Embryonic facial prominence (tissue), 1 donor: ENCODE results near the gene PALLD.
"Not testable (repeated sequence)": the region's sequence is repeated elsewhere in the genome, so short reads cannot be mapped to it uniquely, and the experiment has no call there.

Experiments used
- DNase-seq: peaks from one replicate; pipeline ENCODE4 v3.0.0-alpha.2; 2016; ENCODE audit errors: extremely low spot score

Gene PALLD

DNA sequence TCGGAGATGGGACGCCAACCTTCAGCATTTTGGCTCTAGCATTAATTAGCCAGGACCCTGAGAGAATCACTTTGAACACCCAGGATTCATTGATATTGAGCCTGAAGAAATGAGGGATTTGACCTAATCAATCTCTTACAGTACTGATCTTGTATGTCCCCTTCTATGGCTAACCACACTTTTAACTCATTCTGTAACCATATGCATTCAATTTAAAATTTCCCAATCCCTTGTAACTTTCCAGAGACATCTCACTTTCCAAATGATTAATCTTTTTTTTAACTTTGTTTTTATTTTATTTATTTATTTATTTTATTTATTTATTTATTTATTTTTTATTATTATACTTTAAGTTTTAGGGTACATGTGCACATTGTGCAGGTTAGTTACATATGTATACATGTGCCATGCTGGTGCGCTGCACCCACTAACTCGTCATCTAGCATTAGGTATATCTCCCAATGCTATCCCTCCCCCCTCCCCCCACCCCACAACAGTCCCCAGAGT is 205.8 kb downstream of the PALLD start:
- DNase-seq, result not testable (repeated sequence)

DNA sequence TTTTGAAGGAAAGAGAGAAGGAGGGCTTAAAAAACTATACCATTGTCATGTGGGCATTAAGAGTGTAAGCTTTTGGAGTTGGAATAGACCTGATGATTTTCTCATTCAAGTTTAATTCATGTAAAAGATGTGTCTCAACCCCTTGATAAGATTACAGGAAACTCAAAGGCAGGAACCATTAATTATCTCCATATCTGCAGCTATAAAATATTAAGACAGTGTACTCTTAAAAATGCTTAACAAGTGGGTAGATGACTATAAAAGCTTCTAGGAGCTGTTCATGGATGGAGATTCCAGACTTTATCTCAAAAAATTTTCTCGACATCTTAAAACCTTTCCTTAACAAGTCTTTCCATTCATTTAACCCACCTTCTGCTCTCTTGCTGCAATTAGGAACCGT is 208.3 kb downstream of the PALLD start:
- no peak for DNase-seq

DNA sequence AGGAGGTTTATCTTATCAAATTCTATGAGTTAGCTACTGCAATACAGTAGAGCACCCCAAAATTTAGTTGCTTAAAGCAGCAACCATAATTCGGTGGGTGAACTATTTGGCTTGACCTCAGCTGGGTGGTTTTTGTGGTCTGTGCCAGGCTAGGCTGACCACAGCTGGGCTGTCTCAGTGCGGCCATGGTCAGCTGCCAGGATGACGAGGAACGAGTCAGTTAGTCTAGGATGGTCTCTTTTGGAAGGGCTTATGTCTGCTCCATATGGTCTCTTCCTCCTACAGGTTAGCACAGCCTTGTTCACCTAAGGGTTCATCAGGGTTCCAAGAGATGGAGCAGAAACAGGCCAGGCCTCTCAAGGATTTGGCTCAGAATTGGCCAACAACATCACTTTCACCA is 210.4 kb downstream of the PALLD start:
- no peak for DNase-seq

DNA sequence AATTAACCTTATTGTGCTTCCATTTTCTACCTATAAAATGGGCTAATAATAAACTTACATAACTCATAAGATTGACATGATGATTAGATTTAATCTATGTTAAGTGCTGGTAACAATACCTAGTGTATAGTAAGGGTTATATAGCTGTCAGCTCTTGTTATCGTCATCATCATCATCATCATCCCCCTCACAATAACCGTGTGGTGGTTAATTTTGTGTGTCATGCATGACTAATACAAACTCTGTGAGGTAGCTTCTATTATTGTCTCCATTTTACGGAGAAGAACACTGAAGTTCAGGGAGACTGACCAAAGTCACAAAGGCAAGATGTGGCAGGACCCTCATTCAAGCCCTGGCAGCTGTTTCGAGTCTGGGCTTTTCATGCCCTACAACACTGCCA is 211.3 kb downstream of the PALLD start:
- no peak for DNase-seq

DNA sequence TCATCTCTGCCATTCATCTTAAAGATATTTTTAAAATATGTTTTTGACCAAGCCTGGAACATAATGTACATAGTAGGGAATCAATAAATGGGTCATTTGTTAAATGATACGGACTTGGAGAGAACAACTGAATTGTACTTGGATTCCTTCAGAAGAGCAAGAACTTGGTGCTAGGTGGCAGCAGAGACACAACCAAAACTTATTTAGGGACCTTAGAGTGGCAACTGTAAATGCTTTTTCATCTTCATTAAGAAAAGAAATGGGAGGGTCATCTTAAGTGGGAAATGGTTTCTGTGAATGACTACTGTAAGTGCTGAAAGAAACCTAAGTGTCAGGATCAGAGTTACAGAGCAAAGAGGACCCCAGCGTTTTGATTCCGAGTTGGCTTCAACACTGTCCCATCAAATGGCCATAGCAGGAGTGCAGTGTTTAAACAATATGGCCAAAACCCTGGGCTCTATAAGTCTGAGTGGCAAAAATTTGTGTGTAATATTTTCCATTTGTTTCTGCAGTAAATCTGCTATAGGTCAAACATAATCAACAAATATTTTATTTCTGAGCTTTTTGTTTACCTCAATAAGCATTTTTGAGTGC is 213.6 kb downstream of the PALLD start:
- peak; percentile 43 for DNase-seq

DNA sequence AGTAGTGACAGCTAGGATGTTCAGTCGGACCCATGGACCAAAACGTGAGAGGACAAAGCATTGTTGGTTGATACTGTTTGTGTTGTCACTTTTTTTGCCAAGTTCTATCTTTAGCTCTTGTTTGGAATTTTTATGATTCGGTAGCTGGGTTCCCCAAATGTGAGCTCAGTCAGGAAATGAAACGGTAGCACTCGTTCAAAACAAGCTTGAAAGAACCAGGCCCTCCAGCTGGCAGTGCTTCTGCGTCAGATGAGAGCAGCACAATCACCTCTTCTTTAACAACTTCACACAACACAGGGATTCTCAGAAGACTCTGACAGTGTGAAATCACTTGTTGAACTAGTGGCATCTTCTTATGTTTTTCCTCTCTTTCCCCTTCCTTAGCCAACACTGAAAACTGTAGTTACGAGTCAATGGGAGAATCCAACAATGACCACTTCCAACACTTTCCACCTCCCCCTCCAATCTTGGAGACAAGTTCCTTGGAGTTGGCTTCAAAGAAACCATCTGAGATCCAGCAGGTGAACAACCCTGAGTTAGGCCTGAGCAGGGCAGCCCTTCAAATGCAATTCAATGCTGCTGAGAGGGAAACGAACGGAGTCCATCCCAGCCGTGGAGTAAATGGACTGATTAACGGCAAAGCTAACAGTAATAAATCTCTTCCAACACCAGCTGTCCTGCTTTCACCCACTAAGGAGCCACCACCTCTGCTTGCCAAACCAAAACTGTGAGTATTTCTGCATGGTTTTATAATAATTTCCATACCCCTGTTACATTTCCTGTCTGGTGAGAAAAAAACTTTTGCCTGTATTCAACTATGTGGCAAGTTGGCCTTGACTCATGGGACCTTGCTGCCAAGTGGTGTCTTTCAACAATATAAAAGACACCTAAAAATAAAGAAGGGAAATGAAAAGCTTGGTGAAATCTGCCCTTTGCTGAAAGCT is 214.6 kb downstream of the PALLD start:
- DNase-seq, result no peak

DNA sequence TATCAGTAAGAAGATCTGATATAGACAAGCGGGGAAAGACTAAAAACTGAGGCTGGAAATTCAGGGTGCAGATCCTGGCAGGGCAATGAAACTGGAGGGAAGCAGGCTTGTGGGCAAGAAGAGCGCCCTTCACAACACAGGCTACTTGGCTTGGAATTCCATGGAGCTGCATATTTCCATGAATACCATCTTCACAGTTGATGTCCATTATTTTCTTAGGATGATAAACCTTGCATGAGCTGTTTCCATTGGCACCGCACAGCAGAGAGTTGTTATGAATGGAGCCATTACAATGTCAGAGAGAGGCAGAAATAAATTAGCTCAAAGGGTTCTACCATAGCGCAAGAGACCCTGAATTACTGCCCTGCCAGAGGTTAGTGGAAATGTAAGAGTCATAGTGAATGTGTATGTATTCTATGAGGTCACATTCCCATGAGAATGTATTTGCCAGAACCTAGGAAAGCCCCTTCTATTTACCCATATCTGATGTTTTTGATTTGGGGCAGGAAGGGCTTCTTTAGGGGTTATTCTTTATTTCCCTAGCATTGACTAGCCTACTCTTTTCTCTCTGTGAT is 215.6 kb downstream of the PALLD start:
- no peak for DNase-seq

DNA sequence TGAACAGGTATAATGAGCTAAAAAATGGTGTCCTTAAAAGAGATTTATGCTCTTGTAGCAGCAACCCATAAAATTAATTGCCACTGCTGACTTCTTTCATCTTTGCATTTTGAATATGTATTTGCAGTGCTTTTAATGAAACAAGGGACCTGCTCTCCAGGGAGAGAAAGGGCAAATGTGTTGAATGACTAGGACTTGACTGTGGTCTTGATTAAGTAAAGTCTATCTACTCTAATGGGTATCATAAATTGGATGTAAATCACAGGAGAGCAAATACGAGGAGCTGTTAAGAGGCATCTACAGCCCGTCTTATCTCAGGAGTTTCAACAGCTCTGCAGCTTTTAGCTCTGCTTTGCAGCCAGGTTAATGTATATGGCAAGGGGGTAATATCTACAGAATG is 216.4 kb downstream of the PALLD start:
- DNase-seq, result no peak

DNA sequence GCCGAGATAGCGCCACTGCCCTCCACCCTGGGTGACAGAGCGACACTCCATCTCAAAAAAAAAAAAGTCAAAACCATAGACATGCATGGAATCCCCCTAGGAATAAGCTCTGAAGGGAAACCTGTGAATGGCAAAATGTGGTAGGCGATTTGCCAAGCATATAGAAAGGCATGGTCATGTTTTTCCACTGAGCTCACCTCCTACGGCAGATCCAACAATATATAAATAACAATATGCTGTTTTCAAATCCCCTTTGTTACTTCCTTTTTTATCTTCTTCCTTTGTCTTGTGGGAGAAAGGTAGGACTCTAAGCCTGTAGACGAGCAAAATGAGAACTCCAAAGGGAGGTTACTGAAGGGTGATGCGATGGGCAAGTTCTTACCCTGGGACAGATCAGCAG is 219.0 kb downstream of the PALLD start:
- no peak for DNase-seq

DNA sequence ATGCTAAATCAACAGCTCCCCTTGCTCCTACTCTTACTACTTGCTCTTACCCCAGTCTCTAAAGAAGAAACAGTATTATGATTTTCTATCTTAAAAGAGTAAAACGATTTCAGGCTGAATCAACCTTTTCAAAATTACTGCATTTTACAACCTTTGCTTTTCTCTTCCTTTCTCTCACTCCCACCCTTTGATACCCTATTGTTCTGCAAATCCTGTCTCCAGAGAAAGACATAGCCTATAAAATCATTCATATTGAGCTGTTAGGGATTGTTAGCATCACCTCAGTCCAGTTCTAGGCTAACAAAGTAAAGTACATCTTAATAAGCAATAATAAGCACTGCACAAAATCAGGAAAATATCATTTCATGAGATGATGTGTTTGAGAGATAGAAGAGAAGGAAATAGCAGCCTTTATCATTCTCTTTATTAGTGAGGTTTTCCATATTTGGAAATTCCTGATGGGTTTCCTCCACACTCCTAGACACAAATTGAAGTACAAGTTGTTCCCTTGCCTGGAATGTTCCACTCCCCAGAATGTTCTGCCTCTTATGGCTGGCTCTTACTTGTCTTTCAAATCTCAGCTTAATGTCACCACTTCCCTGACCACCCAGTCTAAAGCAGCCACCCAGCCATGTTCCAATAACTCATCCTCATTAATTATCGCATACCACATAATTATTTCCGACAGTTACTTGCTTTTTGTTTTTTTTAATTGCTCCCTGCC is 219.7 kb downstream of the PALLD start:
- DNase-seq, result no peak

DNA sequence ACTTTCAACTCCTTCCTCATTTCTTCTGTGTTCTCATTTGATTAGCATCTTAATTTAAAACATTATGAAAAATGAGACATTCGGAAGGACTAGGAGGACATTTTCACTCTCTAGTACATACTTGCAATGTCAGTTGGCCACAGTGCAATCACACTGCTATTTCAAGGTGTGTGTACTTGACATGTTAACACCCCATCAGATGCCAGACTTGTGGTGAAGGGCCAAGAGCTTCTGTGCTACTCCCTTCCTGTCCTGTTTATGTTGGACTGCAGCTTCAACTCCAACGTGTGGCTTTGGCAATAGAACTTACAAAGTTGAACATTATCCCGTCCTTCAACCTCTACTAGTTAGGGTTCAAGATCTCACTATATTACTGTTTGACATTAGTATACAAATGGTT is 221.0 kb downstream of the PALLD start:
- DNase-seq, result no peak

DNA sequence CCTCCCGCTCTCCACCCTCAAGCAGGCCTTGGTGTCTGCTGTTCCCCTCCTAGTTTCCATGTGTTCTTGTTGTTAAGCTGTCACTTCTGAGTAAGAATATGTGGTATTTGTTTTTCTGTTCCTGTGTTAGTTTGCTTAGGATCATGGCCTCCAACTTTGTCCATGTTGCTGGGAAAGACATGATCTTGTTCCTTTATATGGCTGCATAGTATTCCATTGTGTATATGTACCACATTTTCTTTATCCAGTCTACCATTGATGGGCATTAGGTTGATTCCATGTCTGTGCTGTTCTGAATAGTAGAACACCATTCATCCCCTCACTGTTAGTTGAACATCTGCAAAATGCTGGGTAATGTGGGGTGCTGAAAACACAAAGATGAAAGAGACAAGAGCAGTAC is 222.9 kb downstream of the PALLD start:
- no peak for DNase-seq

DNA sequence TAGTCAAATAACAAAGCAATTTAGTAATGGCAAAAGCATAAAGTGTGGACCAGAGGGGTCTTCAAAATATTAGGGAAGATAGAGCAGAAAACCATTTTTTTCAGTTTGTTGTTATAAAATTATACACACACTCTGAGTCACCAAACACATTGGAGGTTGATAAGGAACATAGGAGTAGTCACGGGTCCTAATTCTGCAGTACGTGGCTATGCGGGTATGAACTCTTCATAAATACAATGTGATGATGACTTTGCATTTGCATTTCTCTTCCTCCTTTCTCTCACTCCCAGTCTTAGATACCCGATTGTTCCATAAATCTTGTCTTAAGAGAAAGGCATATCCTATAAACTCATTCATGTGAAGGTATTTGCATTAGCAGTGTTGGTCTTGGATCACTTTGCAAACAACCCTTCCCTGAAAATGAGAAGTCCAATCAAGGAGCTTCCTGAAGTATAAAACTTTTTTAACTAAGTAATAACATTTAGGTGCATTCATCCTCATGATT is 223.6 kb downstream of the PALLD start:
- no peak for DNase-seq

DNA sequence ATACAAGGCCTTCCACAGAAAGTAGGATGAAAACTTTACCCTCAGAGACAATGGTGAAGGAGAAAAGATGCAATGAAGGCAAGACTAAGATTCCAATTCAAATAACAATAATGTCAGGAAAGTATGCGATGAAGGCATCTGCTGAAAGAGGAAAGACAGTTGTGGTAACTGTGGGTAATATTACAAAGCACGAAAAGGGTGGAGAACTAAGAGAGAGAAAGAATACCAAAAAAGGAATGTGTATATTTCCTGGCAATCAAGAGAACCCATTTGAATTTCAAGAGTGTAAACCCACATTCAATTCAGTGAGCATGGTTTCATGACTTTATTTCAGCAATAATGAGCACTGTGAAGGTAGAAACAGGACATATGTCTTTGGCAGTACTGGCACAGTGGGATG is 225.5 kb downstream of the PALLD start:
- DNase-seq, result no peak

DNA sequence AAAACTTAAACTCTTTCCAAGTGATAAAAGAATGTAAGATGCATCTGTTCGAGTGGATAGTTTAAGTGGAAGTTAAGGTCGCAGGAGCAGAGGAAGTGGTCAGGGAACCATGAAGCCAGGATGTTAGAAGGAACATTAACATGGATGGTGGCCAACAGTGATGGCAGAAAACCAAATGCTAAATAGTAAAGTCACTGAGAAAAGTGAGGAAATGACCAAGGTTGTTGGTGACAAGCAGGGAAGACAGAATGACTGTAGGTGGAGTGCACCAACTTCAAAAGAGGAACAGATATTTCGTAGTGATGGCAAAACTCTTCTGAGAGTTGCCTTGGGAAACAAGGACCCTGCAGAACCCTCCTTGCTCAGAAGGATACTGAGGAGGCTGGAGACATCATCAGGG is 226.2 kb downstream of the PALLD start:
- DNase-seq, result no peak

DNA sequence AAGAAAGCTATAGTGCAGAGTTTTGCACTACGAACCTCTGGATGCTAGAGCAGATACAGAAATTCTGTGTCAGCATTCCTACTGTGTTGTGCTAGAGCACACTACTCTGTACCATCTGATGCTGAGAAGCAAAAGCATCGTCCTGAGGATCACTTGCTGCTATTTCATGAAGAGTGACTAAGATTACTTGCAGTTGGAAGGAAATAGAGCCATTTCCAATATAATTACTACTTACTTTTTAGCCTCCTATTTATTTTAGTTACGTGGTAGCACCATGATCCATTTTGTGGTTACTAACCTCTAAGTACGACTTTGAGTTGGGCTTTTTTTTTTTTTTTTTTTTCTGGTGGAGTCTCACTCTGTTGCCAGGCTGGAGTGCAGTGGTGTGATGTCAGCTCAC is 226.7 kb downstream of the PALLD start:
- no peak for DNase-seq

DNA sequence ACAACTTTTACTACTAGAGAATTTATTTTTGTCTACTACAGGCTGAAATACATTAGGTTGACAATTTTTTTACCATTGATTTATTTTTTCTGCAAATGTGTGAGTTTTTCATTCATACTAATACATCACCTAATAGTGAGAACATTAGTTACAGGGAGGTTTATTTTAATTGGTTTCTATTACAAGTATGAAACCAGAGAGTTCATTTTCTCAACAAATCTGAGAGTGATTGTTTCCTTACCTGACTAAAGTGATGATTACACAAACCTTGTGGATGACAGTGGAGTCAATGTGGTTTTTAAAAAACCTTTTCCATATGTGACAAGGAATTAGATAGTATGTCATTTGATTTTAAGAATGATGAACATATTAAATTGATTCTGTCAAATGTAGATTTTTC is 227.4 kb downstream of the PALLD start:
- no peak for DNase-seq

DNA sequence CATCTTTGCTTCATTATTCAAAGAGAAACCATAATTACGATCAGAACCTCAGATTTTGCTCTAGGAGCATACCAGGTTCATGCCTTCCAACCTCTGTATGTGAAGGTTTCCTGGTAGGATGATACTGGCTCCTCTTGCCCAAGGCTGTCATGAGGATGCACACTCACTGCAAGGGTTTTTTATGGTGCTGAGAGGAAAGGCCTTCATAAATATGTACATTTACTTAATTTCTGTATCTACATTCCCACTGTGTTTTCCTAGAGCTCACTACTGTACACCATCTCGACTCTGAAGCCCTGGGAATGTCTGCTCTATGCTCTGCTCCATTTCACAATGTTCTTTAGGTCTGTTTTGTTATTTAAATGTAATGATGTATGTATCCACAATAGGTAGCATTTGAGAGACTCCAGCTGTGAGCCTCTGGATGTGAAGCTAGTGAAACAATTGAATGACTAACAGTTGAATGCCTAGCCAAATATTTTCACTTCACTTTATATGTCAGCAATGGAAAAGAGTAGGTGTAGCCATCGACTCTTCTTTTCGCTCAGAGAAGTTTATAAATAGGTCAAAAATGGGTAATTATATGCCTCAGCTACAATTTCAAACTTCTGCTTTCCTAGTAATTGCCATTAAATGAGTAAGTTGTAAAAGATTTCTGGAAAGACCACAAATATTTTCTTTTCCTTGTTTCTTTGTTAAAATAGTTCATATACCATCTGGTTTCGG is 228.0 kb downstream of the PALLD start:
- DNase-seq, result no peak

DNA sequence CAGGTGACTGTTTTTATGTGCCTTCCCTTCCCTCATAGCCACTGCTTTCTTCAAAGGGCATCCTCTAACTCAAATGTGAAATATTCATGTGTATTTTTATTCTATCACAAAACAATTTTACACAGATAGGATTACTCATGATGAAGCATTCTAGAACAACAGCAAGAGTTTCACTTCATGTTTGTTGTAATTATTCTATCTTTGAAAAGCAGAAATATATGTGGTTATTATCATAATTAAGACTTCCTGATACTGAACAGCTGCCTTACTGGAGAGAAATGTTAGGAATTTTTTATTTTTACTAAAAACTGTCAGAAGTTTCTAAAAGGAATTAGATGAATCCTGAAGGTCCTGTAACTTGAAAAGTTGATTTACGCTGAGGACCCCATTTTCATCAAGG is 229.1 kb downstream of the PALLD start:
- no peak for DNase-seq

DNA sequence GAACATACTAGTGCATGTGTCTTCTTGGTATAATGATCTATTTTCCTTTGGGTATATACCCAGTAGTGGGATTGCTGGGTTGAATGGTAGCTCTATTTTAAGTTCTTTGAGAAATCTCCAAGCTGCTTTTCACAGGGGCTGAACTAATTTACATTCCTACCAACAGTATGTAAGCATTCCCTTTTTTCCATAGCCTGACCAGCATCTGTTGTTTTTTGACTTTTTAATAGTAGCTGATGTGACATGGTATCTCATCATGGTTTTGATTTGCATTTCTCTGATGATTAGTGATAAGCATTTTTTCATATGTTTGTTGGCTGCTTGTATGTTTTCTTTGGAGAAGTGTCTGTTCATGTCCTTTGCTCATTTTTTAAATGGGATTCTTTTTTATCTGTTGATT is 230.3 kb downstream of the PALLD start:
- DNase-seq, result not testable (repeated sequence)

DNA sequence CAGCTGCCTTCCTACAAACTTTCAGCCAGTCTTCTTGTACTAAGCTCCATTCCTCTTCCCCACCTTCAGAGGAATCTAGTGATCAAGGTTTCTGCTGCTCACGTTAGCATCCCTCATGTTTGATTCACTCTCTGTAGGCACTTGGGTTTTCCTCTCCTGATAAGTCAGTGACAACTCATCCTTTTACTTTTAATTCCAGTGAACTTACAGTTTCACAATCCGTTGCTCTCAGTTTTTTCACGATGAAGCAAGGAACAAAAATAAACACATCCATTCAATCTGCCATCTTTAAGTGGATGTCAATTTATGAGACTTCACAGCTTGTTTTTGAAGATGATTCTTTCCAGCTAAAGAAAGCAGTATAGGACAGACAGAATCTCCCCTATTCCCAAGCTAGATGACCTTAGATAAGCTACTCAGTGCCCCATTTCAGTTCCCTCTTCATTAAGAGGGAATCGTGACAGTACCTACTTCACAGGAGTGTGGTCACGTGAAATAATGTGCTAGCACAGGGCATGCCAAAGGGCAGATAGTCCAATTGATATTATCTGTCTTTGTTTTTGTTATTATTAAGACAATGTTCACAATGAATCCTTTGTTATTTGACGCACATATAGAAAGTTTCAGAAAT is 234.3 kb downstream of the PALLD start:
- no peak for DNase-seq
